CD4-positive, alpha-beta T cell treated with Interleukin-1 beta for 1 hour (primary cell): ENCODE data around the gene LSM12.
A peak's percentile ranks its signal among the peaks of the same experiment; 100 is the strongest.
"Not testable (repeated sequence)": the region's sequence is repeated elsewhere in the genome, so short reads cannot be mapped to it uniquely, and the experiment has no call there.

ENCODE experiments used
- DNase-seq, 2 donors: peaks; one replicate each; pipeline ENCODE4 v3.0.0-alpha.2; 2020 to 2022

The LSM12 gene

DNA sequence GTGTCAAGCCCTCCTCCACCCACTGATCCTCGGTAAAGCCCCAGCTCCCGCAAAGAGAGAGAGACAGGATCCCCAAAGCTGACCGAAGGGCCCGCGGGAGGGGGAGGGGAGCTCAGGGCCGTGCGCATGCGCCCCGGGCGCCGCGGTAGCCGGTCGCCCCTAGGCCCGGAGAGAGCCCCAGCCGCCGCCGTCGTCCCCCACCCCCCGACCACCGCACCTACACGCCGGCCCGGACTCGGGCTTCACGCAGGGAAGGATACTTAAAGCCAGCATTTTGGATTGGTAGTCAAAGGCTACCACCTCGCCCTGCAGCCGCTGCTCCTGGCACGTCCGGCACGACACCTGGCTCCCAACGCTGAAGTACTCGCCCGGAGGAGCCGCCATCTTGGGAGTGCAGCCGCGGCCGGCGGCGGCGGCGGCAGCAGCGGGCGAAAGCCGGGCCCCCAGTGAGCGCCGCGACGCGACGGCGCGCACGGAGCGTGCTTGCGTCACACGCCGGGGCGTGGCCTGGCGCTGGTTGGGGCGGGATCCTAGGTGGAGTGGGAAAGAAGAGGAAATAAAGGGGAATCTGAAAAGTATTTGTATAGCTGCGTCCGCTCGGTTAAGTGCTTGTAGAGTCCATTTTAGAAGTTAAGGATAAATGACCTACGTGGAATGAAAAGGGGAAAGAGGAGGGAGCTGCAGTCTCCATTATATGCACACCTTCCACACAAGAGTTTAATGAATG is at the start of gene LSM12:
Gene LSM12 (minus strand): TSS at position 468 of the 727 bp plus-strand sequence. CDS start 84 bp downstream, at position 384.
- peak; percentile 89 to 90 for DNase-seq

DNA sequence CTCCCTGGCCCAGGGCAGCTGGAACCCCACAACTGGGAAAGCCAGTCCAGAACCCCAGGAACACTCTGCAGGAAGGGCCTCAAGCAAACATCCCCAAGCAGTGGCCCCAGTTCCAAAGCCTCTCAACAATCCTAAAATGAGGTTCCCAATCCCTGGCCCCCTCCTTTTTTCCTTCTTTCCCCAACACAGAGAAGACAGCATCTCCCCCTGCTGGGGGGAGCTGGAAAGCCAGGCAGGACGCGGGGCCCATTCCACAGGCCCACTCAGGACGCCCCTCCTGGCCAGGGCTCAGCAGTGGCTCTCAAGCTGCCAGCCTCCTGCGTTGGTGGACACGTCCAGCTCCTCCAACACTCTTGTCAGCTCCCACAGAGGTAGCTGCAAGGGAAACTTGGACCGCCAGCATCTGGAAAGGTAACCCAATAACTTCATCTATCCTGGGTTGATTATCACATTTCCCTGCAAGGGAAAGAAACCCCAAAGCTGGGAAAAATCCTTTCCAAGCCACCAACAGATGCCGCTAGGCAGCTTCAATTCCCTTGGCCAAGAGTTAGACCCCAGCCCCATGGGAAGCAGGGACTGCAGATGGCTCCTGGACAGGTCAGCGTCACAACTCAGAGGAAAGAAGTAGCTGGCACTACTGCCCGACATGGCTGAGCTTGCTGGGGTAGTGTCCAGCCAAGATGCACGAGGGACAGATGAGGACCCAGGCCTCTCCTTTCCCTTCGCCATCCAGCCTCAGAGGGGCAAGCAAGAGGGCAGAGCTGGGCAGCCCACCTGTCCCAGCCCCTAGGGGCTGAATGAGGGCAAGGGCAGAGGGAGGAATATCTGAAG is 49.3 kb upstream of the LSM12 start:
- peak in 1 of 2 donors; percentile 17 for DNase-seq

DNA sequence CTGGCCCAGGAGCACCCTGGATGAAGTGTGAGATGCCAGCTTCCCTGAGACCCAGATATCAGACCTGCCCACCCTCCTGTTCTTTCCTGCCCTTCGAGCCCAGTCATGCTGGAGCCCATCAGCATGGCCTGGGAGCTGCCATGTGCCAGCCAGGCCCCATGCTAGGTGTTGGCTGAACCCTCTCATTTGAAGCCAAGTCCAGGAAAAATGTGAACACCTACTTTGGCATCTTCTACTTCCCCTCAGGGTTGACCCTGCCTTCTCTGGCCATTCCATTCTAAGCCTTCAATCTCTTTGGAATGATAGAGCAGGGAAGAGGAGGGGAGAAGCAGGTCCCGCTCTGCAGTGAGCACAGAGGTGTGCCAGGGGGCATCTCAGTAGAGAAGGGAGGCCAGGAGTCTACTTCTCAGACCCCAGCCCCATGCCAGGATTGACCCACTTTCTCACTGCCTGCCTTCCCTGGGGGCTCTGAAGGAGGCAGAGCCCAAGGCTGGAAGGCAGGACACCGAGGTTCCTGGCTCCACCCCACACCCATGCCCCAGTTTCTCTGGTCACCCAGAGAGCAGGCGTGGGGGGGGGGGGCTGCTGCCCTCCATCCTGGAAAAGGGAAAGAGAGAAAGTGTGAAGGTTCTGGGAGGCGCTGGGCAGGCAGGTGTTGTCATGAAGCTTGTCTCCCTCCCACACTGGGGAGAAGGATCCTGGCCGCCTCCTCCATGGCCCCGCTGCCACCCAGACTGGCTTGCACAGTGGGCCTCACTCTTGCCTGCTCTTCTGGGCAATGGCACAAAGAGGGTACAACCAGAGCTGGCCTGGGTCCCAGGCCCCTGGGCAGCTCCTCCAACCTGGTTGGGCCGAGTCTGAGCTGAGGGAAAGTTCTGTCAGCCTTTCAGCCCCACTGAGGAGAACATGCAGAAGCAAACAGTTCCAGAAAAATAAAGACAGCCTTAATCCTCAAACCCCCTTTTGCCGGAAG is 47.7 kb upstream of the LSM12 start:
- no peak for DNase-seq

DNA sequence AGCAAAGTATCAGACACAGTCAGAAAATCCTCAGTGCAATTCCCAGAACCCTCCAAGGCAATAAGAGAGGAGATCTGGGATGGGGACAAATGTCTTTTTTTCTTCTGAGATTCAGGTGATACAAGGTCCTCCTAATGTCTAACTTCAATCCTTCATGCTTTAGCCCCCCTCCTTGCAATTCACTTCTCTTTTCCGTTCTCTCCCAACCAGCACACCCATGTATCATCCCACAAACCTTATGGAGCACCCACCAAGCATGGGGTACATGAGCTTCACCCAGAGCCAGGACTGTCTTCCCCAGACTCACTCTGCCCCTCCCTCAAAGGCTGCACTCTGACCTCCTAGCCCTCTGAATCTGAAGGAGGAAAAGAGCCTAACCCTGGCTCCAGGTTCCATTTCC is 46.9 kb upstream of the LSM12 start:
- no peak for DNase-seq

DNA sequence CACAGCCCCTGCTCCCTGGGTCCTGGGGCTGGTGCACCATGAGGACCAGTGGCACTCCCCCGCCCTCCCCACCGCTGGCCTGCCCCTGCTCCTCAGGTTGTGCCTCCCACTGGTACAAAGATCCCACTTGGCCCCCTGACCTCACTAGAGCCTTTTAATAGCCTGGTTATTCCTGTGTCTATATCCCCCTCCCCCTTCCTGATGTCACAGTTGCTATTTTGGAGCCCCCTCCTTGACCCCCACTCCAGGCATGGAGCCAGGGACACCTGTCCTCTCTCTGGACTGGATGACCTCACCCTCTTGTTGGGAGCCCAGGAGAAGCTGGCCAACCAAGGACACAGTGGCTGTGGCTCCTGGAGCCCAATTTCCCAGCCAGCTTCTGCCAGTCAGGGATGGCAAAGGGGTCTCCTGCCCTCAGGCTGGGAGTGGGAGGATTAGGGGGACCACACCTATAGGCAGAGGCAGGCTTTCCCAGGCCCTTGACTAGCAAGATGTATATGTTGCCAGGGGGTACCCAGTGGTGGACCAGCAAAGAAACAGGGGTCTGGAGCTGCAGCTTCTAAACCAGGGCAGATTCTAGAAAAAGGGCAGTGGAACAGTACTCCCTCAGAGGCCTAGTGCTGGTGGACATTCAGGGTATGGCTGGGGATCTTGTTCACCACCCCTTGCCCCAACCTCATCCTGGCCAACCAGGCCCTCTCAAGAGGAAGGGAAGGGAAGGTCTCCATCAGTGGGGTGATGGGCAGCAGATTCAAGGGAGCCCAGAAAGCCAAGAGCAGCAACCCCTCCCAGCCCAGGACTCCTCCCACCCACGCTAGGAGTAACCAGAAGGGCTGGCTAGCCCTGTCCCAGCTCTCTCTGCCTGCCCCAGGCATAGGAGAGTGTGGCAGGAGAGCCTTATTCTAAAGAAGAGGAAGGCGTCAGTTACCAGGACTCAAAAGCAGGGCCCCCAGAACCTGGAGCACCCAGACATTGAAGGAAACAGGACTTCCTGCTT is 46.1 kb upstream of the LSM12 start:
- no peak for DNase-seq

DNA sequence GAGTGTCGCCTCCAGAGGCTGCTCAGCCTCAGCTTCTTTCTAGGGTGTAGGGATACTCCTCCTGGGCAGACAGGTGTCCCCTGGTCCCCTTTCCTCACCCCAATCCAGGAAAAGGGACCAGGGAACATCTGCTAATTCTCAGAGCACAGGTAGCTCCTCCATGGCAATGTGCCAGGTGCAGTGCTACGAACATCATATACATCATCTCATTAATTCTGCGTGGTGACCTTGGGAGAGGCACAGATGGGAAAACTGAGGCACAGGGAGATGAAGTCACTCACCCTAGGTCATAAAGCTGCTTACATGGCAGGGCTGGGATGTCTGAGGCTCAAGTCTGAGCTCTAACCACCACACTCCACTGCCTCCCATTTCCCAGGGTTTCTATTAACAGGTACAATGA is 45.3 kb upstream of the LSM12 start:
- DNase-seq = no peak

DNA sequence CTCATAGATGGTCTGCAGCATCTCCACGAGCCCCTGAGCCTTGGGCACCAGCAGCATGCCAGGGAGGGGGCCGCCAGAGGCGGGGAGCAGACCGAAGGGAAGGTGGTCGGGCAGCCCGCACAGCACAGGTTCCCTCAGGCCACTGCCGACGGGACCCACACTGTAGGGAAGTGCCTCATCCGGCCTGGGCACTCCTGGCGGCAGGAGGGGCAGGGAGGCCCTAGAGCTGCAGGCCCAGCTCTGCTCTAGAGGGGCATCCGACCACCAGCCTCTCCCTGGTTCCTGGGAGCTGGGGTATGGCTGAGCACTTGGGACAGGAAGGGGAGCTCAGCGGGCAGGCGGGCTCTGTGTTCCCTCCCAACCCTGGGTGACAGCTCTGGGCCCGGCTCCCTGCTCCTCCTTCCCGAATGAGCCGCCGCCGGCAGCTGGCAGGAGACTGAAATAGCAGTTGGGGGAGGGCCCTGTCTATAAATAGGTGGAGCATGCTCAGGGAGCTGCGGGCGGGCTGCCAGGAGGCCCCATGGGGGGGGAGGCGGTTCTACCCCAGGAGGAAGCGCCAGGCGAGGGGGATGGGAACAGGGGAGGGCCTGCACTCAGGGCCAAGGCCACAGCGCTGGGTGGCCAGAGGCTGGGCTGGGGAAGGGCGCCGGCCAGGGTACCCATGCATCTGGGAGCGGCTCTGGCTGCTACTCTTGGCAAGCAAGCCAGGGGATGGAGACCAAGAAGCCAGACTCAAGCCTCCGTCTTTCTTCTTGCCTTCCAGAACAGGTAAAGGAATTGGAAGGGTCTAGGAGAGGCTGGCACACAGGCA is 44.6 kb upstream of the LSM12 start:
- DNase-seq = peak; percentile 53 to 75

DNA sequence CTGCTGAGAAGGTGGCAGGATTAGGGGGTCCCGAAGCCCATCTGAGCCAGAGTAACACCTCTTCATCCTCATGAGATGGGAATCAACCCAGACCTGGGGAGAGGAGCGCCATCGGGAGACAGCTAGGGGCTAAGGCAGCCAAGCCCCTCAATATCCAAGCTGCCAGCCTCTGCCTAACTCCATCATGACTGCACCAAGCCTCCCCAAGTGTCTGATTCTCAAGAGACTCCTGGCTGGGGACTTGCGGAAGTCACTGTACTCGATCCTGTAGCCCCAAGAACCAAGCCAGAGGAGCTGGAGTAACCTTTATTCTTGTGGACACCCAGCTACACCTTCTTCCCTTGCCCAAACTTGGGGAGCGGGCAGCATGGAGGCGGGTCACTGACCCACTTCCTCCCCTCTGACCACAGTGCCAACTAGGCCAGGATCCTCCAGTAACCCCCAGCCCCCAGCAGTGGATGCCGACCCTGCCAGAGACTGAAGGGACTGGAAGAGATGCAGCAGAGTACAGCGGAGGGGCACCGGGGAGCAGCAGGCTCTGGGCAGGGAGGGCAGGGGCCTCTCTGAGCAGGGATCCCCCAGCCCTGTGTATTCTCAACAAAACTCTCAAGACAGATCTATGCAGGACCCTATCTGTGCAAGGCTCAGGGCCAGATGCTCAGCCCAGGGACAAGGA is 43.7 kb upstream of the LSM12 start:
- no peak for DNase-seq

DNA sequence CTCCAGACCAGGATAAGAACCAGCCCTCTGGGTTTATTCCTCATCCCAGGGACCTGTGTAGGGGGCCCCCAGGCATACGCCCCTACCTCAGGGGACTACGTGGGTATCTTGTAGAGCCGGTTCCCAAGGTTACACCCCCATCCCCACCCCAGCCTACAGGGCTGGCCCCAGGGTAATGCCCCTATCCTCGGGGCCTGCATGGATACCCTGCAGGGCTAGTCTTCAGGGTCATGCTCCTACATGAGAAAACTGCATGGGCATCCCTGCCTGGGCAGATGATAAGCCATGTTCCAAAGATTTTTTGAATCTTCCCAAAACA is 42.8 kb upstream of the LSM12 start:
- no peak for DNase-seq

DNA sequence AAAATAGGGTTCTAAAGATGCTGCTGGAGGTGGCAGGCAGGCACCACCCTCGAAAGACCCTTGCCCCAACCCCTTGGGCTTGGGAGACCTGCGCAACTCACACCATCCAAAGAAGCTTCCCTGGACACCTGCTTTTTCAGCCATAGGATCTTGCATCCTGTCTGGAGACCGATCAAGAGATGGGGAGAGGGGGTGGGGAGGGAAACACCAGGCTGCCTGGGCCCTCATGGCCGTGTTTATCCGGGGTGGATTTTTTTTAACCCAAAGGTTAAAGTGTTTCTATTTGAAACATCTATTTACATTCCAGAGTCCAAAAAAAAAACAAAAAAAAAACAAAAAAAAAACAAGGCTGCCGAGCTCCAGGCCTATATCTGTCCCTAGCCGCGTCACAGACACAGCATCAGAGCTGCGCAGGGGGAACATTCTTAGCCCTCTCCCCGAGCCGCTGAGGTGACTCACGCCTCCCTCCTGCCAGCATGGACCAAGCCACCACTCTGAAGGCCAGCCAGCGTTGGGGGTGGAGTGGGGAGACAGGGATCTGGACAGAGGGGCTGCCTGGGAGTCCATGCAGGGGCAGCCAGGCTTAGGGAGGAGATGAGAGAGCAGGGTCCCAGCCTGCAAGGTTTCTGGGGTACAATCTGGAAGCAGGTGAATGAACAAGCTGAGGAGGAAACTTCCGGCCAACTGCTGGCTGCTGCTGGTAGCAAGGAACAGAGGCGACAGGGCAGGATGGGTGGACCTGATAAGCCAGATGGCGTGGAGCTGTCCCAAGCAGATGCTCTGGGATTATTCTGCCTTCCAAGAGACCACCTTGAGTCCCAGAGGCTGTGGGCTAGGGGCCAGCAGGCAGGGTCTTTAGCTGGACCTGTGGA is 42.2 kb upstream of the LSM12 start:
- DNase-seq = no peak

DNA sequence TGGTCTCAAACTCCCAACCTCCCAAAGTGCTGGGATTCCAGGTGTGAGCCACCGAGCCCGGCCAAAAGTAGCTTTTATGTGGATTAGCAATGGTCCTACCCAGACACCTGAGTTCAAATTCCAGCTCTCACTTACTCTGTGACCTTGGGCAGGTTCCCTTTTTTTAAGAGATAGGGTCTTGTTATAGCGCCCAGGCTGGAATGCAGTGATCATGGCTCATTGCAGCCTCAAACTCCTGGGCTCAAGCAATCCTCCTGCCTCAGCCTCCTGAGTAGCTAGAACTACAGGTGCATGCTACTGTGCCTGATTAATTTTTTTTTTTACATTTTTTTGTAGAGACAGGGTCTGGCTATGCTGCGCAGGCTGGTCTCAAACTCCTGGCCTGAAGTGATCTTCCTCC is 40.3 kb upstream of the LSM12 start:
- no peak for DNase-seq

DNA sequence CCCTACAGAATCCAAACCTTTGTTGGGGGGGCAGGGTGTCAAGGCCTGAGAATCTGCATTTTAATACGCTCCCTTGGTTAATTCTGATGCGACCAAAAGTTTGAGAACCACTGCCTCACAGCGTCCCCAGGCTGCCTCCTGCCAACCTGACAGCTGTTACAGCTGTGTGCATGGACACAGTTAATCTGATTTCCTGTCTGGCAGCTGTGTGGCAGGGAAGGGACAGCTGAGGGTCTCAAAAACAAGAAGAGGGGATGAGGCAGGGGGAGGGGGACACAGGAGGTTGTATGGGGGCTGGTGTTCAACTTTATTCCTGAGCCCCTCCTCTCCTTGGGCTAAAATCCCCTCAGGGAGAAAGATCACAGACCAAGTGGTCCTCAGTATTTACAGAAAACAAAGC is 39.5 kb upstream of the LSM12 start:
- DNase-seq = no peak

DNA sequence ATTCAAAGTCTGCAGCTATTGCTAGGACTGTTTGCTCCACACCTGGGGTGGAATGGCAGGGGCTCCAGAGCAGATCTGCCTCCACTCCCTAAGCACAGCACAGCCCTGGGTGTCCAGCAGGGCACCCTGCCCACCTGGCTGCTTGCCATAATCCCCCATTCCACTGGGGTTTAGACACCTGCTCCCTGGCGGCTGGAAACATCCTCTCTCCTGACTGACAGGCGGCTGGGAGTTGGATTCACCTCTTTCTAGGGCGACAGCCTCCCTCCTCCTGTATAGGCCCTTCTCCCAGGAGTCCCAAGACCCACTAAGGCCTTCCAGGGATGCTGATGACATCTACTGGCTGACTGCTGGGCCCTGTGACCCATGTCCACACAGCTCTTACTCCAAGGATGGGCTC is 39.0 kb upstream of the LSM12 start:
- no peak for DNase-seq

DNA sequence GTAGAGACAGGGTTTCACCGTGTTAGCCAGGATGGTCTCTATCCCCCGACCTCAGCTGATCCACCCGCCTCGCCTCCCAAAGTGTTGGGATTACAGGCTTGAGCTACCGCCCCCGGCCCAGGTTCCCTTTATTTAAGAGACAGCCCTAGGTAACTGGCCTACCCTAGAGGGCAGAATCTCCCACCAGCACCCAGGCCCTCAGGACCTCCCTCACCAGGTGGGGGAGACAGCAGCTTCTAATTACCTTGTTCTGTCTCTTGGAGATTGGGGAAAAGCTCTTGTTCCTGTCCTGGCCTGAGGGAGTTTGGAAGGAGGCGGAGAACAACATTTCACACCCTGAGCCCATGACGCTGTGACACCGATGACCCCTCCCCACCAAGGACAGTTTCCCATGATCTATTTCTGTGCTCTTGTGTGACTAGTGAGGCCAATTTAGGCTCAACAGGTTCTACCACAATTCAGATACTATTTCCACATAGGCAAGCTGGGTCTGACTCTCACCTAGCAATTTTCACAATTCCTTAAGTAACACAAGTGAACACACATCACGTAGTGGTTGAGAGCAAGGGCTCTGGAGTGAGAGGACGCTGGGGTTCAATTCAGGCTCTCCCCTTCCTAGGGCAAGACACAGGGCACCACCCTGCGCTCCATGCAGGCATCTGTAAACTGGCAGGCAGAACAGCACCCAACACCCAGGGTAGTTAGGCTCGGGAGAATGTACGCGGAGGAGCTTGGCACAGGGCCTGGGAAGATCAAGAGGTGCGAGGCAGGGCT is 36.6 kb upstream of the LSM12 start:
- DNase-seq = no peak

DNA sequence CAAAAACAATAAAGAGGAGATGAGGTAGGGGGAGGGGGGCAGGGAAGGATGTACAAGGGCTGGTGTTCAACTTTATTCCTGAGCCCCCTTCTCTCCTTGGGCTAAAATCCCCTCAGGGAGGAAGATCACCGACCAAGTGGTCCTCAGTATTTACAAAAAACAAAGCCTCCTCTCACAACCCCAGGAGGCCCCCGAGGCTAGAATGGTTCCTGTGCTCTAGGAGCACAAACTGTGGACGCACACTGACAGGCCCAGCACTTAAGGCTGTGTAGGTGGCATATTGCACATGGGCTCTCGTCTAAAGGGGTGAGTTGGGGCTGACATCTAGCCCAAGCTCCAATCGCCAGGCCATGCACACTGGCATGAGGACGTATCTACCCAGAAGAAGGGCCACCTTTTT is 35.4 kb upstream of the LSM12 start:
- not testable (repeated sequence) for DNase-seq

DNA sequence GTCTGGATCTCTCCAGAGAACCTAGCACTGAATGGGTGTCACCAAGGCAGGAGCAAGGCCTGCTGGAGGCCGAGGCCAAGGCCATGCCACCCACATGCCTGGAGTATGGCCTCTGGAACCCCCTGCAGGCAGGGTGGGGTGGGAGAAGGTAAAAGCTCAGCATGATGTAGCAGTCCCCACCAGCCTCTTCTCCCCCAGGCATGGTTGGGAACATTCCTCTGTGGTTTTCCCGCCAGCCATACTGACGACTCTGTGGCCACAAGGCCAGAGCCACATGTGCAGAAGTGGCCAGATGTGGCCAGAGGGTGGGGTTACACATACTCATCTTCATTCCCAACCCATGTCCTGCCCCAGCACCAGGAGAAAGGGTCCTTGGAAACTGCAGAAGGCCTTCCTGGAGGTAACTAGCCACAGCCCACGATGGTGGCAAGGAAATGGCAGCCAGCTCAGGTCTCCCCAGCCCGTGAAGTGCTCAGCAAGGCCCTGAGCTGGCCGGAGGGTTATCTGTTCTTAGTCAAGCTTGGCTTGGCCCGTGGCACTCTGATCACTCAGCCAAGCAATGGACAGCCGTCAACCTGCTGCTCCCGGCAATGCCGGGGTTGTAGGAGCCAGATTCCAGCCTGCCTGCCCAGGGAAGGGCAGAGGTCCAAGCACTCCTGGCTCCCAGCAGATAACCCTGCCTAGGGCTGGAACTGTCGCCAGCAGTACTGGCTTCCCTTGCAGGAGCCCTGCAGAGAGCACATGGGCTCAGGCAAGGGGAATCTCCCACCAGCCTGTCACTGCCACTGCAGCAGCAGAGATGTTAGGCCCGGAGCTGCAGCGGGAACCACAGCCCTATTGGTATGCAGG is 30.9 kb upstream of the LSM12 start:
- DNase-seq = no peak

DNA sequence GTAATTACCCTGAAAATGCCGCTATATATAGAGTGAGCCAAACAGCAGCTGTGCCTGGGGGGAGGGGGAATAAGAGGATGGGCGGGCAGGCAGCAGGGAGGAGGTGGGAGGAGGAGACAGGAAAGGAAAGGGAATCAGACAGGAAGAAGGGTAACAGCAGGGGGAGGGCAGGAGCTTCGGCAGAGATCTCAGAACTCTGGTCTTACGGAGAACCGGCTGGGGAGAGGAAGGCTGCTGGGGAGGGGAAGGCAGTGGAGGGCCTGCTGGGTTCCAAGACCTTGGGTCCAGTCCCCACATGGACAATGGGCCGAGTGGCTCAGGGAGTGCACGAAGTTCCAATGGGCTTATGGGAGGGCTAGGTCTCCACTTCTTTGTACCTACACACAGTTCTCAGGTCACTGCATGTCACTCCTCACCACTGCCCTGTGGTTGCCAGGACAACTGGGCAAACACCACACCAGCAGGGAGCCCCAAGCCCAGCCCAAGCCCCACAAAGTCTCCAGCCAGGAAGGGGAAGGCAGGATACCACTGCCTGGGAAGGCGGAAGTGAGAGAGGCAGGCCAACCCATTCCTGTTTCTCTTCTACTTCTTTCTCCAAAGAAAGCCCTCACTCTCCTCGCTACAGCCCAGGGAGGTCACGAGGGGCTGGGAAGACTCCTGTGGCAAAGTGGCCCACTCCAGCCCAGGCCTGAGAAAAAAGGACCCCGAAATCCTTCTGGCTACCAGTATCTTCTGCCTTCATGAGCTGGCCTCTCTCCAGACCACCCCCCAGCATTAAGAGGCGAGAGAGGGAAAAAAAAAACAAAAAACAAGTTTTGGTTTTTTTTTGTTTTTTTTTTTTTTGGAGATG is 29.4 kb upstream of the LSM12 start:
- DNase-seq = peak; percentile 23 to 49
